ENCODE measurements around the gene TMEM8B. TPM values are rescaled to one million over a fixed set of nuclear protein-coding genes. Genes with fewer than 3 reads are reported as not detected.

Gene TMEM8B
- total RNA-seq, 1 donor, result 2.5 TPM

DNA sequence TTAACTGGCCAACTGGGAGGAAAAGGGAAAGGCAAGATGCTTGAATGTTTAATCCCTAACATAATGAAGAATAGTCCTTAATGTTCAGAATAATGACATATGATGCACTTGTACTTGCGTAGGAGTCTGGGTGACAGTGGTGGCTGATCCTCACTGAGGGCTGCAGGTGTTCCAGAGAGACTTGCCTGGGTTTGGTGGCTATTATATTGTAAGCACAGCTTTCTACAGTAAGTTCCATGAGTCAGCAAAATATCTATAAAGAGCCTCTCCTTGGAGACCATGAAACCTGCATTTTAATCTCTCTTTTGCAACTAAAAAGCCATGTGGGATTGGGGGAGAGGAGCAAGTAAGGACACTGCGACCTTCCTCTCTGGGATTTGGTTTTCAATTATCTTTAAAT is 39.5 kb upstream of the TMEM8B start:
- DNase-seq (ENCODE audit: insufficient read length, low spot score, missing footprints), result no peak
- H3K9me3 ChIP-seq (ENCODE audit: low read depth, low read length), result no peaks in the 10 kb centered on the region
- TF ChIP-seq, protein P1, sequence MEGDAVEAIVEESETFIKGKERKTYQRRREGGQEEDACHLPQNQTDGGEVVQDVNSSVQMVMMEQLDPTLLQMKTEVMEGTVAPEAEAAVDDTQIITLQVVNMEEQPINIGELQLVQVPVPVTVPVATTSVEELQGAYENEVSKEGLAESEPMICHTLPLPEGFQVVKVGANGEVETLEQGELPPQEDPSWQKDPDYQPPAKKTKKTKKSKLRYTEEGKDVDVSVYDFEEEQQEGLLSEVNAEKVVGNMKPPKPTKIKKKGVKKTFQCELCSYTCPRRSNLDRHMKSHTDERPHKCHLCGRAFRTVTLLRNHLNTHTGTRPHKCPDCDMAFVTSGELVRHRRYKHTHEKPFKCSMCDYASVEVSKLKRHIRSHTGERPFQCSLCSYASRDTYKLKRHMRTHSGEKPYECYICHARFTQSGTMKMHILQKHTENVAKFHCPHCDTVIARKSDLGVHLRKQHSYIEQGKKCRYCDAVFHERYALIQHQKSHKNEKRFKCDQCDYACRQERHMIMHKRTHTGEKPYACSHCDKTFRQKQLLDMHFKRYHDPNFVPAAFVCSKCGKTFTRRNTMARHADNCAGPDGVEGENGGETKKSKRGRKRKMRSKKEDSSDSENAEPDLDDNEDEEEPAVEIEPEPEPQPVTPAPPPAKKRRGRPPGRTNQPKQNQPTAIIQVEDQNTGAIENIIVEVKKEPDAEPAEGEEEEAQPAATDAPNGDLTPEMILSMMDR (IDR thresholded peaks at IDR 0.05; ENCODE audit: extremely low read depth, low read depth, low read length), result no peak
- H3K79me2 ChIP-seq (ENCODE audit: insufficient read depth, low read length), result peaks cover 24% of the 10 kb centered on the region
- H2AFZ ChIP-seq (ENCODE audit: low read length), result no peak overlapping the region
- peaks cover 11% of the 10 kb centered on the region for H3K27me3 ChIP-seq (ENCODE audit: insufficient read depth, low read length)
- H3K27ac ChIP-seq (ENCODE audit: low read depth, low read length), result no peak overlapping the region
- no peak overlapping the region for H3K4me2 ChIP-seq (ENCODE audit: insufficient read depth, low read length)
- H3K4me1 ChIP-seq (ENCODE audit: insufficient read depth, low read length), result peaks cover 31% of the 10 kb centered on the region
- no peaks in the 10 kb centered on the region for H3K36me3 ChIP-seq (ENCODE audit: insufficient read depth, low read length)
- no peaks in the 10 kb centered on the region for H4K20me1 ChIP-seq (ENCODE audit: insufficient read depth, low read length)
- no peak overlapping the region for H3K4me3 ChIP-seq (ENCODE audit: insufficient read depth, low read length)

DNA sequence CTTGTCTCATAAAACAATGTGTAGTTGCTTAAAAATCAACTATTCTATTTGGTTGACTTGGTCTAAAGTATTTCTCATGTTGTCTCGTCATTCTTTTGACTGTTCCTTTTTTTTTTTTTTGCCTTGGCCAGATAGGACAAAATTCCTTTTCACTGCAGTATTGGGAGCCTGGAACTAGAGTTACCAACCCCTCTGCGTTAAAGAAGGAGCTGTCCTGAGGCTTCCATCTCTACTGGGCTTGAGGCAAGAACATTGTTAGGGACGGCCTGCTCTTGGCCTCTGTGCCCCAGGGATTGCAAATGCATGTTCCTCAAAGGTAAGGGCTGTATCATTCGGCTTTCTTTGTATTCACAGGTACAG is 39.0 kb upstream of the TMEM8B start:
- Histone ChIP-seq H3K9me3 (ENCODE audit: low read depth, low read length) (no peaks in the 10 kb centered on the region), H2AFZ (ENCODE audit: low read length) (no peak overlapping the region), H3K4me2 (ENCODE audit: insufficient read depth, low read length) (no peak overlapping the region), H3K4me1 (ENCODE audit: insufficient read depth, low read length) (peaks cover 36% of the 10 kb centered on the region), H3K27ac (ENCODE audit: low read depth, low read length) (no peak overlapping the region), H3K4me3 (ENCODE audit: insufficient read depth, low read length) (no peak overlapping the region), H3K36me3 (ENCODE audit: insufficient read depth, low read length) (no peaks in the 10 kb centered on the region), H3K79me2 (ENCODE audit: insufficient read depth, low read length) (peaks cover 29% of the 10 kb centered on the region), H3K27me3 (ENCODE audit: insufficient read depth, low read length) (peaks cover 8% of the 10 kb centered on the region), H4K20me1 (ENCODE audit: insufficient read depth, low read length) (no peaks in the 10 kb centered on the region)
- no peak for DNase-seq (ENCODE audit: insufficient read length, low spot score, missing footprints)
- TF ChIP-seq, protein P1 (IDR thresholded peaks at IDR 0.05; ENCODE audit: extremely low read depth, low read depth, low read length), result no peak

DNA sequence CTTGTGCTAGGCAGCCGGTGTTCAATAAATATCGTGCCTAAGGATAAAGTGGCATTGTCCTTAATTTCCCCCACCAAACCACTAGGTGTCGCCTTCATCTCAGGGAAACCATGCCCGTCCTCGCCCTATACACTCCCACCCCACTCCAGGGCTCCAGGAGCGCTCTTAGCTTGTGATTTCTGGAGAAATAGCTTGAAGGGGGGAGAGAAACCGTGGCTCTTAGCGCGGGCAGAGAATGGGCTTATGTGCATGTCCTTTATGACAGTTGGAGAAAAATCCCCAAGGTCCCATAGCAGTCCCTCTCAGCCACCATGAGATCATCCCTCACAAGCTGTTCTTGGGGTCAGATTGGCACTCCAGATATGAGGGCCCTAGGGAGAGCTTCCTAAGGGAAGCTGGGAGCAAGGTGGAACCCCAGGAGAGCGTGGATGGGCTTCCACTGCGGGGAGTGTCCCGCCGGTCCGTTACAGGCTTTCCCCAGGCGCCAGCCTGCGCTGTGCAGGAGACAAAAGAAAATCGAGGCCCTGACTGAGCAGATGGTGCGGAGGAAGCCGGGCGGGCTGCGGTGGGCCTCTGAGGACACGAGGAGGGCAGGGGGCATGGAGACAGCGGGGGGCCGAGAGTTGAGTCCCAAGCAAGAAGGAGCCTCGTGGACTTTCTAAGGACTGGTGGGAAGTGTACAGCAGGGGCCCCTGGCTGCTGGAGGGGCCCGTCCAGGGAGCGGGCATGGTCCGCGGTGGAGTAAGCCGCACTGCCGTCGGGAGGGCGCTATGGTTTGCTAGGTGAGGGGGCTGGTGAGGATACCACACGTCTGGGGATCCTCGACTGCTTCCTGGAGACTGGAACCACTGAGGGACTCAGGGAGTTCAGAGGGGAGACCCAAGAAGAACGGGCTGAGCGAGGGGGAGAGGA is 38.4 kb upstream of the TMEM8B start:
- H3K79me2 ChIP-seq (ENCODE audit: insufficient read depth, low read length), result peaks cover 35% of the 10 kb centered on the region
- no peaks in the 10 kb centered on the region for H3K36me3 ChIP-seq (ENCODE audit: insufficient read depth, low read length)
- peak overlapping the region; percentile 85 for H2AFZ ChIP-seq (ENCODE audit: low read length)
- peak overlapping the region; percentile 60 for H3K4me3 ChIP-seq (ENCODE audit: insufficient read depth, low read length)
- peaks cover 5% of the 10 kb centered on the region for H3K27me3 ChIP-seq (ENCODE audit: insufficient read depth, low read length)
- H4K20me1 ChIP-seq (ENCODE audit: insufficient read depth, low read length), result no peaks in the 10 kb centered on the region
- peak overlapping the region; percentile 76 for H3K4me2 ChIP-seq (ENCODE audit: insufficient read depth, low read length)
- H3K27ac ChIP-seq (ENCODE audit: low read depth, low read length), result no peak overlapping the region
- TF ChIP-seq, protein P1 (IDR thresholded peaks at IDR 0.05; ENCODE audit: extremely low read depth, low read depth, low read length), result peak; percentile 91
- DNase-seq (ENCODE audit: insufficient read length, low spot score, missing footprints), result peak; percentile 97
- H3K9me3 ChIP-seq (ENCODE audit: low read depth, low read length), result no peaks in the 10 kb centered on the region
- peaks cover 42% of the 10 kb centered on the region for H3K4me1 ChIP-seq (ENCODE audit: insufficient read depth, low read length)

DNA sequence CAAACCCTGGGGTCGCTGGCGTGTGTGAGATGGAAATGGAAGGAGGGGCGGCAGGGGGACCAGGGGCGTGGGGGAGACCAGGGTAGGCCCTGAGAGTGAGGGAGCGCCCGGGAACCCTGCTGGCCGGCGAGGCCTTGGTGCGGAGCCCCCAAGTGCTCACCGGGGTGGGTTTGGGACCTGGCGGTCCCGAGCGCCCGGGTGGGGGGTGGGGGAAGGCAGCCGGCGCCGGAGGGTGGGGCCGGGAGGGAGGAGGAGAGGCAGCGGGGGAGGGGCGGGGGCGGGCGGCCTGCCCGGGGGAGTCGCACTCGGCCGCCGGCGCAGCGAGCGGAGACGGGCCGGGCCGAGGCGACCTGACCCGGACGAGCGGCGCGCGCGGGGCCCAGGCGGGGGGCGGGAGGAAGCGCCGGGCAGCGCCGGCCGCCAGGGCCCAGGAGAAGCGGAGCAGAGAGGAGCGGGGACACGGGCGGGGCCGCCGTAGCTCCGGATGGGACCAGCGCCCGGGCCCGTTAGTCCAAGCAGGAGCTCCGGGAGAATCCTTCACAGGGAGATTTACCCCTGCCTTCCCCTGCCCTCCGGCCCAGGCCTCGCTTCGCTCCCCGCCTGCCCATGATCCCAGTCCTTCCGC is 37.6 kb upstream of the TMEM8B start, which contains the start of gene NPR2:
NPR2 (plus strand) TSS at position 295 of the 625 bp plus-strand sequence. CDS start 818 bp downstream, outside the sequence.
- H3K79me2 ChIP-seq (ENCODE audit: insufficient read depth, low read length), result peaks cover 40% of the 10 kb centered on the region
- H3K9me3 ChIP-seq (ENCODE audit: low read depth, low read length), result no peaks in the 10 kb centered on the region
- TF ChIP-seq, protein P1 (IDR thresholded peaks at IDR 0.05; ENCODE audit: extremely low read depth, low read depth, low read length), result no peak
- H3K4me3 ChIP-seq (ENCODE audit: insufficient read depth, low read length), result peak within 1 kb of the TSS; percentile 74
- no peaks in the 10 kb centered on the region for H3K36me3 ChIP-seq (ENCODE audit: insufficient read depth, low read length)
- H2AFZ ChIP-seq (ENCODE audit: low read length), result peak within 1 kb of the TSS; percentile 85
- H3K27ac ChIP-seq (ENCODE audit: low read depth, low read length), result no peak within 1 kb of the TSS
- no peaks in the 10 kb centered on the region for H4K20me1 ChIP-seq (ENCODE audit: insufficient read depth, low read length)
- DNase-seq (ENCODE audit: insufficient read length, low spot score, missing footprints), result peak; percentile 91
- no peaks in the 10 kb centered on the region for H3K27me3 ChIP-seq (ENCODE audit: insufficient read depth, low read length)
- H3K4me1 ChIP-seq (ENCODE audit: insufficient read depth, low read length), result peaks cover 42% of the 10 kb centered on the region
- H3K4me2 ChIP-seq (ENCODE audit: insufficient read depth, low read length), result peak within 1 kb of the TSS; percentile 78
